ENCODE measurements around the gene MAN1C1.

DNA sequence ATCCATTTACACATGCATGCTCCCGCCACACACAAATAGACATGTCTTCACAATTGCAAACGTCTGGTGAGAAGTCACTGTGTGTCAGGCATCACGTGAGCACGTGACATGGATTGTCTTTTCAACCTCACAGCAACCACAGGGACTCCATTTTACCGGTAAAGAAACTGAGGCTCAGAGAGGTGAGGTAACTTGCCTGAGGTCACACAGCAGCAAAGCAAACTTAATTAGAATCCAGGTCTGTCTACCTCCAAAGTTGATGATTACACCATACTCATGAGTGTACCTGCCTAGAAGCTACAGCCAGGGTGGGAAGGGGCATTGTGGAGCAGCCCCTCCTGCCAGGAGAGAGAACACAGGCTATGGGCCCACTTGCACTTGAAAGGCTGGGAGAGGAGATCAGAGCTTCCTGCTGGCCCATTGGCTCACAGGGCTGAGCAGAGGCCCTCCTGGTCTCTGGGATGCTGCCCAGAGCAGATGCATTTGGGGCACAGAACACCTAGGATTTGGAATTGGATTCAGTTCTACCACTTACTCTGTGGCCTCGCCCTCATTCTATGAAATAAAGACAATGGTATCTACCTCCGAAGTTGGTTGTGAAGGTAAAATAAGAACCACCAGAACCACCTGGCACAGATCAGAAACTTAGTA is 139.0 kb downstream of the MAN1C1 start:
- TF ChIP-seq YY1 (IDR thresholded peaks at IDR 0.05; ENCODE audit: low read depth), result no peak
- TF ChIP-seq, protein P1, sequence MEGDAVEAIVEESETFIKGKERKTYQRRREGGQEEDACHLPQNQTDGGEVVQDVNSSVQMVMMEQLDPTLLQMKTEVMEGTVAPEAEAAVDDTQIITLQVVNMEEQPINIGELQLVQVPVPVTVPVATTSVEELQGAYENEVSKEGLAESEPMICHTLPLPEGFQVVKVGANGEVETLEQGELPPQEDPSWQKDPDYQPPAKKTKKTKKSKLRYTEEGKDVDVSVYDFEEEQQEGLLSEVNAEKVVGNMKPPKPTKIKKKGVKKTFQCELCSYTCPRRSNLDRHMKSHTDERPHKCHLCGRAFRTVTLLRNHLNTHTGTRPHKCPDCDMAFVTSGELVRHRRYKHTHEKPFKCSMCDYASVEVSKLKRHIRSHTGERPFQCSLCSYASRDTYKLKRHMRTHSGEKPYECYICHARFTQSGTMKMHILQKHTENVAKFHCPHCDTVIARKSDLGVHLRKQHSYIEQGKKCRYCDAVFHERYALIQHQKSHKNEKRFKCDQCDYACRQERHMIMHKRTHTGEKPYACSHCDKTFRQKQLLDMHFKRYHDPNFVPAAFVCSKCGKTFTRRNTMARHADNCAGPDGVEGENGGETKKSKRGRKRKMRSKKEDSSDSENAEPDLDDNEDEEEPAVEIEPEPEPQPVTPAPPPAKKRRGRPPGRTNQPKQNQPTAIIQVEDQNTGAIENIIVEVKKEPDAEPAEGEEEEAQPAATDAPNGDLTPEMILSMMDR (IDR thresholded peaks at IDR 0.05), result no peak
- TF ChIP-seq POLR2AphosphoS5 (IDR thresholded peaks at IDR 0.05; ENCODE audit: low read depth, low read length), result no peak
- no peak for TF ChIP-seq RAD21 (IDR thresholded peaks at IDR 0.05; ENCODE audit: low read length)
- TF ChIP-seq EP300 (IDR thresholded peaks at IDR 0.05; ENCODE audit: borderline replicate concordance in 1 of 2, low read depth in 1 of 2, low read length in 1 of 2), result no peak
- TF ChIP-seq EZH2phosphoT487 (IDR thresholded peaks at IDR 0.05; ENCODE audit: borderline replicate concordance, low read depth), result no peak
- no peak for TF ChIP-seq ELF1 (IDR thresholded peaks at IDR 0.05)
- TF ChIP-seq, protein P2, sequence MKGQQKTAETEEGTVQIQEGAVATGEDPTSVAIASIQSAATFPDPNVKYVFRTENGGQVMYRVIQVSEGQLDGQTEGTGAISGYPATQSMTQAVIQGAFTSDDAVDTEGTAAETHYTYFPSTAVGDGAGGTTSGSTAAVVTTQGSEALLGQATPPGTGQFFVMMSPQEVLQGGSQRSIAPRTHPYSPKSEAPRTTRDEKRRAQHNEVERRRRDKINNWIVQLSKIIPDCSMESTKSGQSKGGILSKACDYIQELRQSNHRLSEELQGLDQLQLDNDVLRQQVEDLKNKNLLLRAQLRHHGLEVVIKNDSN (IDR thresholded peaks at IDR 0.05; ENCODE audit: borderline replicate concordance, low read depth), result no peak
